K562 (cell line): Measurements from ENCODE around the gene NRCAM. TPM values are rescaled to one million over a fixed set of nuclear protein-coding genes. Genes with fewer than 3 reads are reported as not detected.

Source experiments
- ATAC-seq: fragments of 200-7000 bp; cut with Tn5 transposase; 3 replicates; pipeline ENCODE4 v1.9.1; 2020; ENCODE audit warnings: moderate library complexity
- BruUV-seq: library from RNA; stranded (reverse); fragments of 400-500 nt; replicated peaks from 2 replicates; lab custom pipeline; 2021; lab: Mats Ljungman, UMichigan
- CTCF ChIA-PET: fragments of 300-600 bp; formaldehyde crosslinking; extraction: SDS; loops from one replicate; lab custom pipeline; 2021; ENCODE audit warnings: low intra/inter-chr PET ratio; lab: Yijun Ruan, JAX
- POLR2A ChIA-PET: fragments of 300-600, 350-650 bp; sonication (Branson Sonifier 250); formaldehyde crosslinking; extraction: SDS; loops from one replicate; lab custom pipeline; 2021; ENCODE audit warnings: antibody characterized with exemption, inconsistent platforms; lab: Yijun Ruan, JAX
- DNase-seq, 4 experiments: peaks; one replicate each; pipeline versions ENCODE4 v3.0.0 to v3.0.0-alpha.2; 2011 to 2018; ENCODE audit warnings: low spot score in 3 of 4, mixed read lengths in 3 of 4; ENCODE audit errors: extremely low read depth in 1 of 4
- FAIRE-seq: peaks from 2 replicates; lab custom pipeline; 2011; peaks lifted over from hg19 to GRCh38; lab: Jason Lieb, UNC
- H2AFZ ChIP-seq: 2 replicates; pipeline ENCODE4 v1.6.0; 2011; ENCODE audit warnings: low read depth, low read length, control low read depth, inconsistent platforms
- H3K27ac ChIP-seq: fragments of 200-600 bp; 3 replicates; pipeline ENCODE4 v1.8.0; 2011; ENCODE audit warnings: low read depth, mild to moderate bottlenecking, control low read depth, inconsistent platforms, low read length, moderate library complexity, mixed read lengths; ENCODE audit errors: extremely low read depth
- H3K27me3 ChIP-seq, 2 experiments: fragments of 300-600 bp in 1 of 2; 2 replicates in 1 of 2; 3 replicates in 1 of 2; pipeline versions ENCODE4 v1.6.0 to v1.8.0; 2011; ENCODE audit warnings: inconsistent platforms in 2 of 2, low read length in 2 of 2, mild to moderate bottlenecking in 1 of 2, mixed read lengths in 1 of 2, moderate library complexity in 1 of 2; ENCODE audit not compliant: control insufficient read depth in 2 of 2, insufficient read depth in 2 of 2
- H3K36me3 ChIP-seq: fragments of 300-600 bp; 3 replicates; pipeline ENCODE4 v1.8.0; 2011; ENCODE audit warnings: mild to moderate bottlenecking, low read length, inconsistent platforms; ENCODE audit not compliant: control insufficient read depth, insufficient read depth
- H3K4me1 ChIP-seq, 2 experiments: fragments of 200-600 bp in 1 of 2; replicated peaks in 1 of 2; 2 replicates in 1 of 2; 3 replicates in 1 of 2; pipeline versions ENCODE4 v1.5.1 to v1.8.0; 2011; ENCODE audit warnings: inconsistent platforms in 2 of 2, low read length in 2 of 2, mild to moderate bottlenecking in 1 of 2, mixed read lengths in 1 of 2, moderate library complexity in 1 of 2; ENCODE audit not compliant: control insufficient read depth in 2 of 2, insufficient read depth in 2 of 2
- H3K4me2 ChIP-seq: 2 replicates; pipeline ENCODE4 v1.6.1; 2011; ENCODE audit warnings: low read length, control low read depth, inconsistent platforms, mixed read lengths; ENCODE audit not compliant: insufficient read depth
- H3K4me3 ChIP-seq: fragments of 200-600 bp; sonication (generic), shearing (Covaris generic); 2 replicates; pipeline ENCODE4 v1.5.1; 2016; ENCODE audit warnings: control low read depth, inconsistent platforms
- H3K79me2 ChIP-seq: fragments of 200-600 bp; 3 replicates; pipeline ENCODE4 v1.8.0; 2011; ENCODE audit warnings: low read length, inconsistent platforms; ENCODE audit not compliant: control insufficient read depth, insufficient read depth
- H3K9ac ChIP-seq, 2 experiments: 2 replicates each; pipeline versions ENCODE4 v1.6.0 to v1.6.1; 2011; ENCODE audit warnings: low read depth in 2 of 2, low read length in 2 of 2, control low read depth in 1 of 2, inconsistent platforms in 1 of 2, mild to moderate bottlenecking in 1 of 2, mixed read lengths in 1 of 2; ENCODE audit not compliant: insufficient read depth in 1 of 2
- H3K9me1 ChIP-seq: one replicate; pipeline ENCODE4 v1.6.0; 2011; ENCODE audit warnings: inconsistent platforms, mild to moderate bottlenecking, low read length, moderate library complexity; ENCODE audit not compliant: control insufficient read depth, insufficient read depth
- H3K9me3 ChIP-seq: replicated peaks from 2 replicates; pipeline ENCODE4 v1.5.1; 2011; ENCODE audit warnings: low read depth, low read length, inconsistent platforms; ENCODE audit not compliant: control insufficient read depth, insufficient read depth
- H4K20me1 ChIP-seq: replicated peaks from 2 replicates; pipeline ENCODE4 v1.6.1; 2011; ENCODE audit warnings: low read length, inconsistent platforms, mixed read lengths; ENCODE audit not compliant: control insufficient read depth, insufficient read depth
- BRF1 ChIP-seq: IDR thresholded peaks from 3 replicates; pipeline ENCODE4 v1.6.1; 2011; ENCODE audit warnings: borderline replicate concordance, mild to moderate bottlenecking; ENCODE audit not compliant: insufficient read length; ENCODE audit errors: extremely low read depth
- CEBPB ChIP-seq: fragments of 450-650 bp; IDR thresholded peaks from 2 replicates; pipeline ENCODE4 v1.6.1; 2016; ENCODE audit warnings: missing genetic modification characterization, missing compliant biosample characterization
- PML ChIP-seq: IDR thresholded peaks from 2 replicates; pipeline ENCODE4 v1.6.1; 2012; ENCODE audit warnings: low read length, inconsistent platforms
- POLR2AphosphoS2 ChIP-seq: IDR thresholded peaks from 2 replicates; pipeline ENCODE4 v1.6.1; 2012; ENCODE audit warnings: low read length, improper control_type of control experiment
- WGBS: fragments of 100-300 bp; shearing (Covaris generic); methylation state at CpG from one replicate; pipeline ENCODE4 v1.1.6; 2016; ENCODE audit warnings: low coverage, mixed read lengths; ENCODE audit not compliant: insufficient coverage; ENCODE audit errors: missing lambda C conversion rate; 5-methylcytosine and 5-hydroxymethylcytosine counted together
- in situ Hi-C: fragments of 300-500 bp; cut with MboI; formaldehyde crosslinking; loops from 4 replicates; pipeline ENCODE4 v1.15.0; 2018; ENCODE audit warnings: inconsistent platforms, mixed read lengths
- intact Hi-C: fragments of 100-400 bp; cut with micrococcal nuclease; formaldehyde crosslinking; loops from 2 replicates; pipeline ENCODE4 v1.14.2; 2022
- polyA plus RNA-seq, 8 experiments: library from polyadenylated mRNA; depleted of rRNA in 4 of 8; stranded (reverse) in 5 of 8; unstranded in 3 of 8; fragments of >200 nt; fragmentation: Nextera tagmentation in 2 of 8; fragmentation: Illumina TruSeq in 1 of 8; extraction: Ambion mirVana in 2 of 8; extraction: Trizol in 1 of 8; gene quantifications; 2 replicates each; pipeline versions ENCODE4 v1.2.1 to v1.2.3, GENCODE V29; 2011 to 2014; ENCODE audit warnings: inconsistent platforms in 1 of 8, missing spikeins in 1 of 8
- total RNA-seq, 7 experiments: library from RNA; depleted of rRNA in 6 of 7; stranded (reverse); fragments of >200 nt in 6 of 7; fragmentation: Illumina TruSeq in 2 of 7; extraction: Trizol in 2 of 7; gene quantifications; 2 replicates each; pipeline versions ENCODE4 v1.2.1 to v1.2.3, GENCODE V29; 2011 to 2021; ENCODE audit warnings: low replicate concordance in 1 of 7

The NRCAM gene
- total and polyA plus RNA-seq, 9 of the 15 experiments (the other 6 are each of a cell fraction or from before 2014, with no cell fraction given) = 0.03 to 0.54 (median 0.12) TPM; not detected in 1

GRCh38 chr7:108201766-108202165 lies 254.5 kb downstream of the NRCAM start:
- no peaks in the 10 kb centered on the region for H3K9me1 ChIP-seq
- H3K79me2 ChIP-seq = no peaks in the 10 kb centered on the region
- in situ Hi-C loops (no loop called here), intact Hi-C loops (no loop called here)
- FAIRE-seq (no peak), DNase-seq (no peak), ATAC-seq (no peak)
- H3K9me3 ChIP-seq = no peaks in the 10 kb centered on the region
- no peak overlapping the region for H2AFZ ChIP-seq
- no peaks in the 10 kb centered on the region for H3K27me3 ChIP-seq
- no peak overlapping the region for H3K4me2 ChIP-seq
- TF ChIP-seq CEBPB (tag) = no peak
- no peak for TF ChIP-seq PML
- 13% methylated on average over 2 of the region's 2 CpGs for WGBS
- H3K27ac ChIP-seq = no peak overlapping the region
- BruUV-seq = no TSS peak
- ChIA-PET CTCF (no interaction called here), POLR2A (interaction anchor here (1.0 kb wide), 2 partner anchors 10 to 146 kb away, joined by 3 to 4 read pairs; no protein-coding TSS in a partner anchor)
- peaks cover 0 to 4% of the 10 kb centered on the region in 2 experiments; a peak in 2 of 5 replicates for H3K4me1 ChIP-seq
- H3K9ac ChIP-seq = no peak overlapping the region
- H4K20me1 ChIP-seq = no peaks in the 10 kb centered on the region
- H3K36me3 ChIP-seq = no peaks in the 10 kb centered on the region
- no peak overlapping the region for H3K4me3 ChIP-seq

- H3K27ac ChIP-seq = no peak overlapping the region
- H4K20me1 ChIP-seq = no peaks in the 10 kb centered on the region
- ChIA-PET CTCF (no interaction called here), POLR2A (no interaction called here)
- no peak overlapping the region for H3K4me2 ChIP-seq
- H3K36me3 ChIP-seq = no peaks in the 10 kb centered on the region
- H3K9me3 ChIP-seq = no peaks in the 10 kb centered on the region
- H3K27me3 ChIP-seq = no peaks in the 10 kb centered on the region
- intact Hi-C loops = no loop called here
- H3K4me1 ChIP-seq = peaks cover 0 to 4% of the 10 kb centered on the region in 2 experiments; a peak in 2 of 5 replicates
- in situ Hi-C loops = no loop called here
- H3K4me3 ChIP-seq = no peak overlapping the region
- WGBS = 35% methylated on average over 1 of the region's 1 CpG
- DNase-seq = no peak
- no peak for FAIRE-seq
- no peaks in the 10 kb centered on the region for H3K9me1 ChIP-seq
- BruUV-seq = no TSS peak
- H2AFZ ChIP-seq = no peak overlapping the region
- no peaks in the 10 kb centered on the region for H3K79me2 ChIP-seq
- H3K9ac ChIP-seq = no peak overlapping the region
- TF ChIP-seq BRF1 (no peak), POLR2AphosphoS2 (no peak)
- ATAC-seq = no peak
Measured at GRCh38 chr7:108200326-108200725, 255.9 kb downstream of the NRCAM start.
